HFF-Myc (cell line): ENCODE data around the gene BRF1.

Experiments used
- DNase-seq: peaks from one replicate; pipeline ENCODE4 v3.0.0-alpha.2; 2011; ENCODE audit warnings: low read depth; ENCODE audit errors: extremely low read depth
- H3K4me3 ChIP-seq: replicated peaks from 2 replicates; pipeline ENCODE4 v1.5.1; 2011; ENCODE audit warnings: low read depth, mild to moderate bottlenecking, control low read depth, low read length
- TF ChIP-seq, protein P1 (sequence below): IDR thresholded peaks from 2 replicates; pipeline ENCODE4 v1.5.1; 2012; ENCODE audit warnings: mild to moderate bottlenecking, low read depth, low read length, control low read depth; ENCODE audit errors: missing control alignments

The BRF1 gene

DNA sequence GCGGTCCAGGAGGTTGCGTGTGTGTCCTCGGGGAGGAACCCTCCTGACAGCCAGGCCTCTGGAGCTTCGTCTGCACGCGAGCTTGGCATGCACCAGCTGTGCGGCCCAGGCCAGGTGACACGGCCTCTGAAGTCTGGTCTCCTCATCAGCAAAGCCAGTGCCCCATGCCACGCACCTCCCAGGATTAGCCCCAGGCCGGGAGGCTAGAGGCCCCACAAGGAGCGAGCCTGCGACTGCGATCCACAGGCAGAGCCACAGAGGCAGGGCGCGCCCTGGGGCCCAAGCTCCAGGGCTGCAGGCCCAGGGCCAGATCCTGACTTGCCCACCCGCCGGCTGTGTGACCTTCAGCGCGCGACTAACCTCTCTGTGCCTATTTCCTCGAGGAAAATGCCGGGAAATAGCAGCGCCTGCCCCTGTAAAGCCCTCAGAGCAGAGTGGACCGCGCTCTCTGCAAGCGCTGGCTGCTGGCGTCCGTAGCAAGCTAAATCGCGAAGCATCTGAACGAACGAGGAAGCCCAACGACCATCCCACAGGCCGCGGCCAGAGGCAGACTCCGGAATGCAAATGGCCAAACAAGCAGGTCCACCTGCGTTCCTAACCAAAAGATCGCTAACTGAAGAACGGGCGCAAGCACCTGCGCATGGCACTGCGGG is 53.0 kb downstream of the BRF1 start:
- peak overlapping the region; percentile 53 for H3K4me3 ChIP-seq
- DNase-seq = no peak
- TF ChIP-seq, protein P1, sequence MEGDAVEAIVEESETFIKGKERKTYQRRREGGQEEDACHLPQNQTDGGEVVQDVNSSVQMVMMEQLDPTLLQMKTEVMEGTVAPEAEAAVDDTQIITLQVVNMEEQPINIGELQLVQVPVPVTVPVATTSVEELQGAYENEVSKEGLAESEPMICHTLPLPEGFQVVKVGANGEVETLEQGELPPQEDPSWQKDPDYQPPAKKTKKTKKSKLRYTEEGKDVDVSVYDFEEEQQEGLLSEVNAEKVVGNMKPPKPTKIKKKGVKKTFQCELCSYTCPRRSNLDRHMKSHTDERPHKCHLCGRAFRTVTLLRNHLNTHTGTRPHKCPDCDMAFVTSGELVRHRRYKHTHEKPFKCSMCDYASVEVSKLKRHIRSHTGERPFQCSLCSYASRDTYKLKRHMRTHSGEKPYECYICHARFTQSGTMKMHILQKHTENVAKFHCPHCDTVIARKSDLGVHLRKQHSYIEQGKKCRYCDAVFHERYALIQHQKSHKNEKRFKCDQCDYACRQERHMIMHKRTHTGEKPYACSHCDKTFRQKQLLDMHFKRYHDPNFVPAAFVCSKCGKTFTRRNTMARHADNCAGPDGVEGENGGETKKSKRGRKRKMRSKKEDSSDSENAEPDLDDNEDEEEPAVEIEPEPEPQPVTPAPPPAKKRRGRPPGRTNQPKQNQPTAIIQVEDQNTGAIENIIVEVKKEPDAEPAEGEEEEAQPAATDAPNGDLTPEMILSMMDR = no peak

DNA sequence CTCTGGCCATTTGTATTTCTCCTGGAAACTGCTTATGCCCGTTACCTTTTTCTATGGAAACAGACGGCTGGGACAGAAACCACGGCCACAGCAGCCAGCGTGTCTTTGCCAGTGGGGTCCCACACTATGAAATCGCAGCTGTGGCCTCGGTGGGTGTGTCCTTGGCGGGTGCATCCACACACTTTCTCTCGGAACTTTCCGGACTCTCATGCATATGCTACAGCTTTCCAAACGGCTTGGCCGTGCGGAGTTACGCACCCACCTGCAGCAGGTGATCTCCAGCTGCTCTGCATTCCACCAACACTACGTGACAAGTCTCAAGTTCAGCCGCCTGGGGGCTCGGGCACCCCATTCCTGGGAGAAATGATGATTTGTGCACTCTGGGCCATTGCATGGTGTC is 53.8 kb downstream of the BRF1 start:
- TF ChIP-seq, protein P1 = no peak
- no peak for DNase-seq
- H3K4me3 ChIP-seq = no peak overlapping the region

DNA sequence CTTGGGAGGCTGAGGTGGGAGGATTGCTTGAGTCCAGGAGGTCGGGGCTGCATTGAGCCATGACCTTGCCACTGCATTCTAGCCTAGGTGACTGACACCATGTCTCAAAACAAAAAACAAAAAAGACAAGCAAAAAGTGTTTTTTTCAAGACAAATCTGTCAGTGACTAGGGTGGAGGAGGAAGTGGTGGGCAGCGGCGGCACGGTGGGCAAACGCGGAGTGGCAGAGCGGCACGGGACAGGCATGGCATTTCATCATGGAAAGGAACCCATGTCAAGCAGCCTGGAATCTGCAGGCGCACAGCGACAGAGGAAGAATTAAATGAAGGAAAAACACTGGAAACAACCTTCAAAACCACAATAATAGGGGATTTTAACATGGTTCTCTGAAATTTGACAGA is 56.5 kb downstream of the BRF1 start:
- H3K4me3 ChIP-seq = no peak overlapping the region
- DNase-seq = no peak
- TF ChIP-seq, protein P1 = no peak

DNA sequence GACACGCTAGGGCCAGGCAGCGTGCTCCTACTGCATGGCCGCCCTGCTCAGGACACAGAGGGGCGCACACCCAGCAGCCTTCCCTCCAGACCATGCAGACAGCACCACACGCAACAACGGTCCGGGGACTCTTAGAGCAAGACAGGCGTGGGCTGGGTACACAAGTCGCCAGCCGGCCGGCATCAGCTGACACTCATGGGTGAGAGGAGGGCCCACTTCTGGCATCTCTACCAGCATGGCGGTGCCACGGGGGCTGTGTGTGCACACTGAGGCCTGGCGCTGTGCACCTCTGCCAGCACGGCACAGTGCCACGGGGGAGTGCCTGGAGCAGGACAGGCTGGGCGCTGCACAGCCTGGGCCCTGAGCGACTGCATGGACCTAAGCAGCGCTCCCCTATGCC is 59.2 kb downstream of the BRF1 start:
- TF ChIP-seq, protein P1 = no peak
- DNase-seq = no peak
- no peak overlapping the region for H3K4me3 ChIP-seq

DNA sequence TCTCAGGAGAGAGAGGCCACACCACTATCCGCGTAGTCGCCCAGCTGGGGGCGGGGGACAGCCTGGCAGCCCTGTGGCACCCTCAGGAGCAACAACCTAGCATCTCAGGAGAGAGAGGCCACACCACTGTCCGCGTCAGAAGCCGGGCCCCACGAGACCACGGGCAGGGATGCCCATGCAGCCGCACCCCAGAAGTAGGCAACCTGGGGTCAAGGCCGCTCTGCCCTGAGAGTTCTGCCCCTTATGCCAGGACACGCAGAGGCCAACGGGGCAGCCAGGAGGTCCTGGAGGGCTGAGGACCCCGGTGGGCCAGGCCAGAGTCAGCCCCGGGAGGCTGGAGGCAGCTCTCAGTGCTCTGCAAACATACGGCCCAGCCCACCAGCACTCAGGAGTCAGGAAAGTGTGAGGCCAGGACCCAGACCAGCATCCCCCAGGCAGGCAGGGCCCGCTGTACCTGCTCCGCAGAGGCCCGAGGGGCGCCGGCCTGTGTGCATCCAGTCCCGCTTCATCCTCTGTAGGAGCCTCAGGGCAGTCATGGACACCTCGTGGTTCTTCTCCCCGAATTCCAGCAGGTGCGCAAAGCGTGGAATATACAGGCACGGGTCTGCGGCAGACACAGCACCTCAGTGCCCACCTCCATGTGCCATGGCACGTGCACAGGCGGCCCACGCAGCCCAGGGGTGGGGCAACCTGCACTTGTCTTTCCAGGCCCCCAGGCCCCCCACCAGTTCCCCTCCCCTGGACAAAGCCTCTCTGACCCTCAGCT is 59.8 kb downstream of the BRF1 start:
- DNase-seq = no peak
- TF ChIP-seq, protein P1 = no peak
- H3K4me3 ChIP-seq = no peak overlapping the region

DNA sequence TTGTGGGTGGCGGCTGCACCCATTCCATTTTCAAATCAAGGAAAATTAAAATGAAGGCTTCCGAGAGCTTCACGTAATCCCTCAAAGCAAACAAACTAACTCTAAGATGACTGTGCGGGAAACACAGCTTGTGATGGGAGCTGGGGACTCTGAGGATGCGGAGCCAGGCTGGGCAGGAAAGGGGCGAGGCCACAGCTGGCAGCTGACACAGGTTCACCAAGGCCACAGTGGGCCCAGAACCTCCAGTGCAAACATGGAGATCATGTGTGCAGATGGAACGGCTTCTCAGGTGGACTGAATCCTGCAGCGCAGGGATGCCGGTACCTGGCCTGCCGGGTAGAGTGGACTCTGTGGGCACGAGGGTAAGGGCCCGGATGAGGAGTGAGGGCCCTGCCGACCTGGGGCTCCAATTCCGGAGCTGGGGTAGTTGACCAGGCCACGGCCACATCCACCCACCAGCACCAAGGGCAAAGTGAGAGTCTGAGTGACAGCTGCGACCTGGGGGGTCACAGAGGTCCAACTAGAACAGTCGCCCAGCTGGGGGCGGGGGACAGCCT is 71.6 kb downstream of the BRF1 start:
- TF ChIP-seq, protein P1 = no peak
- H3K4me3 ChIP-seq = no peak overlapping the region
- DNase-seq = no peak

DNA sequence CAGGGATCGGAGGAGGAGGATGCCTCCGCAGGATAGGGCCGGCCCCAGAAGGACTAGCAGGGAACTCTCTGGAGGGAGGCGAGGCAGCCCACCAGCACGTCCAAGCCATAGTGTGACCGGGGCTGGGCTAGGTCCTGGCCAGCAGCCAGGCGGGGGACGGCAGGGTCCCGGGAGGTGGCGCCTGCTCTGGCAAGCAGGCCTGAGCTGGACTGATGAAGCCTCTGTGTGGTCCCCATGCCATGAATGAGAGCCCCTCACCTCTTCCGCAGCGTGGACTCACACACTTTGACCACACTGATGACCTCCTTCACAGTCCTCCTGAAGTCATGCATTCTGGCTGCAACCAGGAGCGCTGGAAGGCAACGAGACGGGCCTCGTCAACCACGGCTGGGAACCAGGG is 72.2 kb downstream of the BRF1 start:
- no peak overlapping the region for H3K4me3 ChIP-seq
- TF ChIP-seq, protein P1 = no peak
- DNase-seq = no peak
